NCI-H510A treated with DMSO at 0.1 percent for 48 hours (cell line): Measurements from ENCODE around the gene SH3BP2.

Source experiments
- DNase-seq: peaks from one replicate; lab custom pipeline; 2025; lab: John Stamatoyannopoulos, UW

SH3BP2 gene

DNA sequence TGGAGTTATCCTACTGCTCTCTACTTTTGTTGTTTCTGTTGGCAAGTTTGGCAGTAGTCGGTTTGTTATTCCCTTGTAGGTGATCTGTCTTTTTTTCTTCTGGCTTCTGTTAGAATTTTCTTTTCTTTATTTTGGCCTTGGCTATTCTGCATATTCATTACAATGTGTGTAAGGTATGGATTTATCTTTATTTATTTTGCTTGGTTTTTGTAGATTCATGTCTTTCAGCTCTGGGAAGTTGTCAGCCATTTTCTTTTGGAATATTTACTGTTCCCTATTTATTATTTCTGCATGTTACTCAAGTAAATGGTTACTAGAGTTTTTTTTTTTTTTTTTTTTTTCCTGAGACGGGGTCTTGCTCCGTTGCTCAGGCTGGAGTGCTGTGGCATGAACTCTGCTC is 63.4 kb downstream of the SH3BP2 start:
- DNase-seq, result no peak

DNA sequence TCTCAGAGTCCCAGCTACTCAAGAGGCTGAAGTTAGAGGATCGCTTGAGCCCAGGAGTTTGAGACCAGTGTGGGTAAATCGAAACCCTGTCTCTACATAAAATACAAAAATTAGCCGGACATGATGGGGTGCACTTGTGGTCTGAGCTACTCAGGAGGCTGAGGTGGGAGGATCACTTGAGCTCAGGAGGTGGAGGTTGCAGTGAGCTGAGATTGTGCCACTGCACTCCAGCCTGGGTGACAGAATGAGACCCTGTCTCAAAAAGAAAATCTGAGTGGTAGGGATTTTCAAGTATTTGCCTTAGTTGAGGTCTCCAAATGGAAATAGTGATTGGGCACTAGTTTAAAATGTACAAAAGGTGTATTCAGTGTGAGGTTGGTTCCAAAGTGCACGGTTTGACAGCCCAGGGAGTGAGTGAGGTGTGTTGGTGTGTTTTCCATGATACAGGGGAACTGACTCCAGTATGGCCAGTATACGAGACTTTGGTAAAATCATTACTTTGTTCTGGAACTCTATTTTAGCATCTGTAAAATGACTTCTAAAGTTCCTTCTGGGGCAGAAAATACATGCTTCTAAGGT is 64.6 kb downstream of the SH3BP2 start:
- no peak for DNase-seq

DNA sequence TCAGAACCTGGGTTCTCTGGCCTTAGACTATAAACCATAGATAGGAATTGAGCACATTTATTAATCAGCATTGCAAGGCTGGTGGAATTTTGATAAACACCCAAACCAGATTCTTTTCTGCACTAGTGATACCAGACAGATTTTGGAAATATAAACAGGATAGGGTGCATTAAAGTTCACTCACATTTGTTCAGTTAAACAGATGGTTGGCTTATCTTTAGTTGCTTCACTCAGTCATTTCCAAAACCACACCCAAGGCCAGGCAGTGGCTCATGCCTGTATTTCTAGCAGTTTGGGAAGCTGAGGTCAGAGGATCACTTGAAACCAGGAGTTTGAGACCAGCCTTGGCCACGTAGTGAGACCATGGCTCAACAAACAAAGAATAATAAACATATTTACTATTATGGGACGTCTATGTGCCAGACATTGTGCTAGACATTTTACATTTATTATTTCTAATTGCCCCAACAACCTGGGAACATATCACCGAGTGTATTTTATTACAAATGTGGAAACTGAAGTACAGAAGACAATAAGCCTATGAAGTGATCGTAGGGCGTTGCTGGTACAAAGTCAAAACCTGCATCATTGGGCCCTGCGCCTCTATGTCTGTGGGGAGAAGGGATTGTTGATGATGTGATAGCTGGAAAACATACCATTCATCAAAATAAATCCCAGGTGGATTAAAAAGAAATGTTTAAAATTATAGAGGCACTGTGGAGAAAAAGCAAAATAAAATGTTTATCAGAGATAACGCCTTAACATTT is 65.7 kb downstream of the SH3BP2 start:
- DNase-seq, result no peak

DNA sequence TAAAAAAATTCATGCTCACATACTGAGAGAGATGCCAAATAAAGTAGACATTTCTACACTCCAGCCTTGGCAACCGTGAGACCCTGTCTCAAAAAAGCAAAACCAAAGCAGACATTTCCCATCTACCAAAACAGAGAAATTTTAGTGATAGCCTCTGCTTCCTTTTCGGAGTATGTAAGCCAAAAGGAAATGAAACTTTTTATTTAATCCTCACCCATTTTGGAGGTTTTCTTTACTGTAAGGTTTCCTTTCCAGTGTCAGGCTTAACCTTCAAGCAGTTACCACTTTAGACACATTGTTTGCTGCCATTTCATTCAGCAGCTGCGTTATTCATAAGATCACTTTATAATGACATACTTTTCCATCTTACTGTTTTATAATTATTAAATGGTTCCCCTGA is 66.6 kb downstream of the SH3BP2 start:
- no peak for DNase-seq

DNA sequence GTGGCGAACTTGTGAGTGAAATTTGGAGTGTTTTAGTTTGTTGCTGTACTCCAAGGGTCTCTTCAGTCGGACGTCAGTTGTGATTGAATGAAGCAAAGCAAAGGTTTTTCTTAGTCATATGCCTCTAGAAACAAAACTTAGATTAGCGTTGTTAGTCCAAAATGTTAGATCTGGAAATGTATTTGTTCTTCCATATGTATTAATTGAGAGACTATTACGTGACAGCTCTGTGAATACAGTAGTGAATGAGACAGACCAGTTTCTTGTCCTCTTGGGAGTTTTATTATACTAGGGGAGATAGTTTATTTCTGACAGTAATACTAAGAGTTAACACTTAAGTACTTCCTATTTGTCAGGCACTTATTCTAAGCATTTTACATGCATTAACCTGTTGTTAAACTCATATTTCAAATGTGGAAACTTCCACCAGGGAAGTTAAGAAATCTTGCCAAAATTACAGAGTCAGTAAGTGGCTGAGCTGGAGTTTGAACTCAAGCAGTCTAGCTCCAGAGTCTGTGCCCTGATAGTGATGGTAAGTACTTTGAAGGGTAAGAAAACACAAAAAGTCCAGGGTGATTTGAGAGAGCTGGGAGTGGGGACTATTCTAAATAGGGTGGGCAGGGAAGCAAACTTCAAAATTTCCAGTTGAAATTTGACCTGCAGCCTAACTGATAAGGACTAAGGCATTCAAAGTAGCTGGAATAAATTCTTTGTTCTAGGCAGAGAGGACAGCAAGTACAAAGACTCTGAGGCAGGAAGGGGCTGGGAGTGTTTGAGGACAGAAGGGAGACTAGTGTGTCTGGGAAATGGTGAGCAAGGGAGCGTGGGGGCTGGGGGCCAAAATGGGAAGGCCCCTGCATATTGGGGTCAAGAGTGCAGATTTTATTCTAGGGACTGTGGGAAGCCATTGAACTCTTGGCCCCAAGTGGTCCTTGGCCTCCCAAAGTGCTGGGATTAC is 67.8 kb downstream of the SH3BP2 start:
- DNase-seq, result no peak

DNA sequence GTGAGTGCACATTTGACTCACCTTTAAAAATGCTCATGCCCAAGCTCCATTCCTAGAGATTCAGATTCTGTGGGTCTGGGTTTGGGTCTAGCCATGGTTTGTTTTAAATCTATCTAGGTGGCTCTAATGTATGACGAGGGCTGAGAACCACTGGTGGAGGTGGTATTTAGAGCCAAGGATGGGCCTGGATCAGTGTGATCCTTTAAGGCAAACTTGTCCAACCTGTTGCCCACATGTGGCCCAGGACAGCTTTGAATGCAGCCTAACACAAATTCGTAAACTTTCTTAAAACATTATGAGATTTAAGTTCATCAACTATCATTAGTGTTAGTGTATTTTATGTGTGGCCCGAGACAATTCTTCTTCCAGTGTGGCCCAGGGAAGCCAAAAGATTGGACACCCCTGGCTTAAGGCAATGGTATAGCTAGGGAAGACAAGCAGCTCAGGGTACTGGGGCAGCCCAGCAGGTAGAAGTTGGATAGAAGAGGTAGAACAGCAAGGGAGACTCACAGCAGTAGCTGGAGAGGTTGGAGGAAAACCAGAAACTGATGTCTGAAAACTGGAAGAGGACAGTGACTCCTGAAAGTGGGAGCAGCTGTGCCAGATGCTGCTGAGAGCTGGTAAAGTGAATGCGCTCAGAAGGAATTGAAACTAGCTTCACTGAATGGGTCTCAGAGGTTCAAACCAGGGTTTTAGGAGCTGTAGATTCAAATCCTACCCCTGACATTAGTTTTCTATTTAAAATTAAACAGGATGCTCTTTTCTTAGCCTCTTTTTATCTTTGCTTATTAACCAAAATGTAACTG is 68.9 kb downstream of the SH3BP2 start:
- DNase-seq, result no peak

DNA sequence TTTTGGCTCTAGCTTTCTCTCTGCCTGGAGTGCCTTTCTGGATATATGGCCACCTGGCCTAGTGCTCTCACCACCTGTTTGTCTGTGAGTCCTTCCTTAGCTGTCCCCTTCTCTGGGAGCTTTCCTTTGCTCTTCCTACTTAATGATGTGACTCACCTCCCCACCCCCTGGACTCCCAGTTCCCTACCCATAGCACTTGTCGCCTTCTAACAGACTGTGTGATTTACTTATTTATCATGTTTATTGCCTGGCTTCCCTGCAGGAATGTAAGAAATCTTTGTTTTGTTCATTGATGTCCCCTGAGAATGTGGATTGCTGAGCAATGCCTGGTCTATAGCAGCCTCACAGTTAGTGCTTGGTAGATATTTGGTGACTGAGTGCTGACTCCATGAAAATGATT is 69.6 kb downstream of the SH3BP2 start:
- DNase-seq, result no peak

DNA sequence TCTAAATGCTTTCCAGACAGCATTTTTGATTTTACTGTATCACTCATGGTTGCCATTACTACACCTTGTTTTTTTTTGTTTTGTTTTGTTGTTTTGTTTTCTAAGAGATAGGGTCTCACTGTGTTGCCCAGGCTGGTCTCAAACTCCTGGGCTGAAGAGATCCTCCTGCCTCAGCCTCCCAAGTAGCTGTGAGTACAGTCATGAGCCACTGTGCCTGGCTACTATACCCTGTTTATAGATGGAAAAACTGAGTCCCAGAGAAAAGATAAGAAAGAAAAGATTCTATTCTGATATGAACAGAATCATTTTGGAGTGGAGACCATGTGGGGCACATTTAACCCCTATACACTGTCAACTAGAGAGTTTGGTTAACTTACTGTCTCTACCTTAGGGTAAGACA is 70.8 kb downstream of the SH3BP2 start:
- no peak for DNase-seq

DNA sequence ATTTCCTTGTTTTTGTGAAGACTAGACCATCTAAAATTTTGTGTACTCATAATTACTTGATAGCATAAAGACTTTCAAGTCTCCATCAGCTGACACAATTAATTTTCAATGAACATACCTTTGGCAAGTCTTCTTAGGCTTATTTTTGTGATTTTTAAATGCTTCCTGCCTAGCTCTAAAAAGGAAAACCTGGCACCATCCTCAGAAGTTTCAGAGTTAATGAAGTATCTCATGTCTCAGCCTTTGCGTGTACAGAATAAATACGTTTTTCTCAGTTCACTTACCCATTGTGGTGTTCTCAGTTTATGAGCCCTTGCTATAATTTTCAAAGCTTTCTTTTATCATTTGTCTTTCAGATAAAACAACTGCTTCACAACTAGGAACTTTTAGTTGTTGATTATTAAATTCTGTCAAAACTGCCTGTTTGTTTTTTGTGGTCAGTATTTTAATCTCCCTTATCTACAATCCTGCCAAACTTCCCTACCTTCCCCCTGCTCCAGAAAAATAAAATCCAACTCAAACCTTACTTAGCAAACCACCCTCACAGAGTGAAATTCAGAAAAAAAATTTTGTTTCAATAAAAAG is 72.4 kb downstream of the SH3BP2 start:
- no peak for DNase-seq

DNA sequence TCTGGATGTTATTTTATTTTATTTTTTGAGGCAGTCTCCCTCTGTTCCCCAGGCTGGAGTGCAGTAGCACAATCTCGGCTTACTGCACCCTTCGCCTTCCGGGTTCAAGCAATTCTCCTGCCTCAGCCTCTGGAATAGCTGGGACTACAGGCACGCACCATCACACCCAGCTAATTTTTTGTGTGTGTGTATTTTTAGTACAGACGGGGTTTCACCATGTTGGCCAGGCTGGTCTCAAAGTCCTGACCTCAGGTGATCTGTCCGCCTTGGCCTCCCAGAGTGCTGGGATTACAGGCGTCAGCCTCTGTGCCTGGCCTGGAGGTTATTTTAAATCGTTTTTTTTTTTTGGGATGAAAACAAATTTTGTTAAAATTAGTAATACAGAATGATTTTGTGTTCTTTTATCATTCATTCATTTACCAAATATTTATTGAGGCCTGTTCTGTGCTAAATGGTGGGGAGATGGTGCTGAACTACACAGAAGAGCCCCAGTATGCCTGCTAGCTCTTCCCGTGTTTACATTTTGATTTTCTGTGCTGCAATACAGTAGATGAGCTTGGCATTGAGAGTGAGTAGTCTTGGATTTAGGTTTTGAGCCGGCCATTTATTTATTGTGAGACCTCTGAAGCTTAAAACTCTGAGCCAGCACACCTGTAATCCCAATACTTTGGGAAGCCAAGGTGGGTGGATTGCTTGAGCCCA is 73.4 kb downstream of the SH3BP2 start:
- no peak for DNase-seq

DNA sequence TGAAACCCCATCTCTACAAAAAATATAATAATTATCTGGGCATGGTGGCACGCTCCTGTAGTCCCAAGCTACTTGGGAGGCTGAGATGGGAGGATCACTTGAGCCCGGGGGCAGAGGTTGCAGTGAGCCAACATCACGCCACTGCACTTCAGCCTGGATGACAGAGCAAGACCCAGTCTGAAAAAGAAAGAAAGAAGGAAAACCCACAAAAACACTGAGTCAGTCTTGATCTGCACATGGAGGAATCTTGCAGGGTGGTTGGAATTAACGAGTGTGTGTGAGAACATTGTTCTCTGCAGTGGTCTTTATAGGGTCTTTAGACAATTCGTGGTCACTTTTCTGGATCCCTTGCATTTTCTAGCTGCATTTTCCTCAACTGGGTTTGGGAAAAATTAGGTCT is 74.0 kb downstream of the SH3BP2 start:
- no peak for DNase-seq

DNA sequence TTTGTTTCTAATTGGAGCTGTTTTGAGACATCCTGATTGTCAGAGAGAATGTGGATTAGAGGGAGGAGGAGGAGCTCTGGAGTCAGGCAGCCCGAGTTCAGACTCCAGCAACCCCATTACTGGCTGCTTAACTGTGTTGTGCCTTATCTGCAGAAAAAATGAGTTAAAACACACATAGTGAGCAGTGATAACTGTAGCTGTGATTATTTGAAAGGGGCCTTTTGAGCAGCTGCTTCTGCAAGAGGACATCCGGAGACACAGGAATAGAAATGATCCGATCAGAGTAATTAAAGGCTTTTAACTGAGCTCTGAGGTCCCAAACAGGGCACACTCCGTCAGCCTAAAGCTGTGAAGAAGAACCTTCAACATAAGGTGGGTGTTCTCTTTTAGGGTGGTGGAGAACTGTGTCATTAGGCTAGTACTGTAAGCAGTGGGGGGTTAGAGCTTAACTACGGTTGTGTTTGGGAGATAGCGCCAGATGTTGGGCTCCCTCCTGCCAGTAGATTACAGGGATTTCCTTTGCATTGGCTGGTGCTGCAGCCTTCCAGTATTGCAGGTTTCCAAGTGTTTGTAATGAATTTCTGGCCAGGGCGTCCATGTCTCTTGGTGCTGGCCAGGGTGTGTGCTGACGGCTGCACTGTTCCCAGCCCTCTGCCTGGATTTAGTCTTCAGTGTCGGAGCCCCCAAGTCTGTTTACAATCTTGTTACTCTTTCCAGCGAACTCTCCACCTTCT is 75.0 kb downstream of the SH3BP2 start:
- no peak for DNase-seq

DNA sequence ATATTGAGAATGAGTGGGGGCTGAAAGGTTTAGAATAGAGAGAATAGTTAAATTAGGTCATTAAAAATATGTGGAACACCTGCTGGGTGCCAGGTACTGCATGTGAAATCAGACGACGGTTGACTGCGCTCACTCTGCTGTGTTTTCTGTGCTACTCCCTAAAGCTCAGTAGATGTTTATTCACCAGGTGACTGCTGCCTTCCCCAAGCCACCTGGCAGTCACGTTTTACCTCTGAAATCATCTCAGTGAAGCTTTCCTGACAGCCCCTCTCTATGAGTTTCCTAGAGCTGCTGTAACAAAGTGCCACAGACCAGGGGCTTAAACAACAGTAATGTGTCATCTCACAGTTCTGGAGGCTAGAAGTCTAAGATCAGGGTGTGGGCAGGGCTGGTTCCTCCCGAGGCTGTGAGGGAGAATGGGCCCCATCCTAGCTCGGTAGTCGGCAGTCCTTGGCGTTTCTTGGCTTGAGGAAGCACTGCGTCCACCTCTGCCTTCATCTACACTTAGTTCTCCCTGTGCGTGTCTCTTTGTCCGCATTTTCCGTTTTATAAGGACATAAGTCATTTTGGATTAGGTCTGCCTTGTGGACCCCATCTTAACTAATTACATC is 76.1 kb downstream of the SH3BP2 start:
- peak; percentile 19 for DNase-seq

DNA sequence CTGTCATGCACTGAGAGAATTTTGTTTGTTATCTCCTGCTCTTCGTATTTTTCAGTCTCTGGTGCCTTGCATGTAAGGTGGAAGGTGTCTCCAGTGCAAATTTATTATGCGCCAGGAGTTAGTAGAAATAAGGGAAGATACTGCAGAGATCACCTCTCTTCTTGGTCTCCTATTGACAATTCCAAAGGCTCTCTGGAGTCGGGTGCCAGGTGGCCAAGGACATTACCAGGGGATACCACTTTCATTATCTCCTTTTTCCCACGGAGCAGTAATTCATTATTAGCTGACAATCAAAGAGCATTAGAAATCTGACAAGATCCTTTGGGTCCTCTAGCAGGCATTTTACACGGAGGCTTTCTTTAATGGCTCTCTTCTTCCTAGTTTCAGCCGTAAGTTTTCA is 76.8 kb downstream of the SH3BP2 start:
- no peak for DNase-seq

DNA sequence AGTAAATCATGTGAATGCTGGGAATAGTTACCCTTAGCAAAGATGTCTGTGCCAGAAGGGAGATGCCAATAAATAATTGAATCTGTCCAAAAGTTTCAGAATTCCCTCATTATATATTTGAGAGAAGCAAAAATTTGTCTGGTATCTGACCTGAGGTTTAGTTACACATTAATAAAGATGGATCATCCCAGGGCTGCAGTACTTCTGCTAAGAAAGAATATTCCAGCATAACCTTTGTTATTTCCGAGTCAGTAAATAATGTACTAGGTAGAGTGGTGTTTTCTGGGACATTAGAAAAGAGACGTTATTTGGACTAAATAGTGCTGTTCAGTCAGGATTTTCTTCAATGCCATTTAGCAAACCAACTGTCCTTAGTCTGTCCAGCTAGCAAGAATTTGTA is 77.2 kb downstream of the SH3BP2 start:
- no peak for DNase-seq

DNA sequence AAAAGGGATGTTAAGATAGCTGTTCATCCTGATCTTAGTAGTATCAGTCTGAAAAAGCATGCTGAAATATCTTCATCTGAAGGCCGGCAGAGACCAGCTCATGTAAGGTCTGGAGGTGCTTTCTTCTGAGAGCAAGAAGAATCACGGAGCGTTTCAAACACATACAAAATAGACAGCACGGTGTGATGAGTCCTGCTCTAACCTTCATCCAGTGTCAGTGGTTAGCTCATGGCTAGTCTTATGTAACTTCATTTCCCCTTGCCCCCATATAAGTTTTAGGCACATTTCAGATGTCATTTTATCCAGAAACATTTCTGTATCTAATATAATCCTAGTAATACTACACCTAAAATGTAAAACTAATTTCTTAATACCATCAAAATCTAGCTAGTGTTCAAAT is 78.6 kb downstream of the SH3BP2 start:
- DNase-seq, result no peak

DNA sequence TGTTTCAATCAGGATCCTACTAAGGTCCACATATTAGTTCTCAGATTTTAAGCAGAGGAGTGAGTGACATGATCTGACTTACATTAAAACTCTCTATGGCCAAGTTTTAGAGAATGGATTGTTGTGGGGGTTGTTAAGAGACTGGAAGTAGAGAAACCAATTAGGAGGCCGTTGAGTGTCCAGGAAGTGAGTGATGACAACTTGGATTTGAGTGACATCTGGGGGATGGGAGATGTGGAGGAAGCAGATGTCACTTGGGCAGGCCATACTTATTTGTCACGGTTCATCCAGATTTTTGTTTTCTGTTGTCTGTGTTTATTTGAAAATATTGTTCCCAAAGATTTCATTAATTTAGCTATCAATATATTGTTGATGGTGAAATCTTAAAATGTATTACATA is 79.0 kb downstream of the SH3BP2 start:
- DNase-seq, result peak; percentile 9

DNA sequence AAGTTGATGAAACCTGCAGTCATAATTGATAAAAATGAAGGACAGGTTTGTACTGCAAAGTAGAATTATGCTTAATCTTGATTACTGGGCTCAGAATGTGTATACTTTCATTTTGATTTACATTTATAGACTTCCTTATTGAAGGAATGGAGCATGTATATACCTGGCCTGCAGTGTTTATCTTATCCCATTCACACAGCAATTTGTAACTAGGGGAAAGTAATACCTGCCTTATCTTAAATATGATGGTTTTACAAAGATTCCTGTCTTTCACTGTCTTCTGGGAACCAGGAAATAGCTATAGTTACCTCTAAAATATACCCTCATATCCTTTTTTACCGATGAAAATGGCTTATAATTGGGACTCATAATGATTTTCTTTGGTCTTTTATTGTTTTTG is 80.4 kb downstream of the SH3BP2 start:
- DNase-seq, result no peak

DNA sequence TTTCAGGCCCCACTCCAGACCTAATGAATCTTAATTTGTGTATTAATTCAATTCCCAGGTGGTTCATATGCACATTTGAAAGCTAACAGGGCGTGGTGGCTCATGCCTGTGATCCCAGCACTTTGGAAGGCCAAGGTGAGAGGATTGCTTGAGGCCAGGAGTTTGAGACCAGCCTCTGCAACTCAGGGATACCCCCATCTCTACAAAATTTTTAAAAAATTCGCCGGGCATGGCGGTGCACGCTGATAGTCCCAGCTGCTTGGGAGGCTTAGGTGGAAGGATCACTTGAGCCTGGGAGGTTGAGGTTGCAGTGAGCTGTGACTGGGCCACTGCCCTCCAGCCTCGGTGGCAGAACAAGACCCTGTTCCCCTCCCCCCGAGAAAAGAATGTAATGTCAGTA is 82.0 kb downstream of the SH3BP2 start:
- DNase-seq, result no peak

DNA sequence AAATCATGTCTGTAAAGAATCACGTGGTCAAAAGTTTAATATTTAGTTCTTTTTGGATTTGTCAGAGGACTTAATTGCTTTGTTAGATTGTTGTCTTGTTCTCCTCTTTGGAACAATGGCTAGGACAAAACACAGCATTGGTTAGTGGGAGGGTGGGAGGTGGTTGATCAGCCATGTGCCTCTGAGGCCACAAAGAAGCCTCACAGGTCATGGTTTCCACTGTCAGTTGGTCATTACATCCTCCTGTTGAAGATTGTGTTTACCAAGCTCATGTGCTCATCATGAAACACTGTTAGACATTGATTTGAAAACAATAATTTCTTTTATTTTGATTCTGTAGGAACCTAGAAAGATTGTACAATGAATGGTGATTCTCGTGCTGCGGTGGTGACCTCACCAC is 82.7 kb downstream of the SH3BP2 start:
- no peak for DNase-seq
